Activated naive CD4-positive, alpha-beta T cell treated with anti-CD3 and anti-CD28 coated beads, Interleukin-2, amount 50 U/mL, for 24 hours (primary cell): ENCODE measurements around the gene ATP2B2.

Experiments used
- H3K27ac Mint-ChIP-seq: one replicate; pipeline ENCODE4 v1.8.0; 2021; ENCODE audit warnings: mild to moderate bottlenecking, mixed read lengths
- H3K27me3 Mint-ChIP-seq: one replicate; pipeline ENCODE4 v1.8.0; 2021; ENCODE audit warnings: mixed read lengths
- H3K36me3 Mint-ChIP-seq: one replicate; pipeline ENCODE4 v1.8.0; 2021; ENCODE audit warnings: mixed read lengths
- H3K4me1 Mint-ChIP-seq: one replicate; pipeline ENCODE4 v1.8.0; 2021; ENCODE audit warnings: mixed read lengths
- H3K4me3 Mint-ChIP-seq: one replicate; pipeline ENCODE4 v1.8.0; 2021; ENCODE audit warnings: mild to moderate bottlenecking, mixed read lengths
- H3K9me3 Mint-ChIP-seq: one replicate; pipeline ENCODE4 v1.8.0; 2021; ENCODE audit warnings: mixed read lengths

ATP2B2 gene

DNA sequence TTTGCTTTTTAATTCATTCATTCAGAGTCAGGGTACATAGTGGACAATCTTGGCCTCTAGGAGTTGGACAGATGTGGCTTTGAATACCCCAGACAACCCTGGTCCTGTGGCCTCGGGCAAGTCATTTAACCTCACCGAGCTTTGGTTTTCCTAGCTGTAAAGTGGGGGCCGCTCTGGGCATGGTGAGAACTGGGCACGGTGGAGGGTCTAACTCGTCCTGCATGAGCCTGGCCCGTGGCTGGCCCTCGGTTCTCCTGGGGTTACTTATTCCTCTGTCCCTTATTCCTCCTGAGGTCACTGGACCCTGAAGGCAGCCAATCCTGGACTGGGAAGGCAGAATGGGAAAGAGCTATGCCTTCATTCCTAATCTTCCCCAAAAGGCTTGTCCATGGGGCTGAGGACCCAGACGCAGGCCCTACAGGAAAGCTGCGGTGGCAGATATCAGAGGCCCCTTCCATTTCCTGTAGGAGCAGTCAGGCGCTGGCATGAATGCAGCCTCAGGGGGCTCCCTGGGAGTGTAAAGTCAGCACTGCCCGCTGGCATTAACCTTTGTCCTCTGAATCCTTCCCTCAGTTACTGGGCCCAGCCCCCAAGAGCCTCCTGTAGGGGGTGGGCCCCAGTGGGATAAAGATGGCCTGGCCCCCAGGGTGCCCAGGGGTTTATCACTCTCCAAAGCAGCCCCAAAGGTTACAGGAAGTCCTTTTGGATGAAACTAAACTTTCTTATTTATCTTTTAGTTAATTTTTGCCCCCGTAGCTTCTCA is 166.6 kb downstream of the ATP2B2 start:
- Mint-ChIP-seq H3K4me1 (no peaks in the 10 kb centered on the region), H3K4me3 (no peak overlapping the region), H3K9me3 (no peaks in the 10 kb centered on the region), H3K27me3 (no peaks in the 10 kb centered on the region), H3K36me3 (no peaks in the 10 kb centered on the region), H3K27ac (no peak overlapping the region)

DNA sequence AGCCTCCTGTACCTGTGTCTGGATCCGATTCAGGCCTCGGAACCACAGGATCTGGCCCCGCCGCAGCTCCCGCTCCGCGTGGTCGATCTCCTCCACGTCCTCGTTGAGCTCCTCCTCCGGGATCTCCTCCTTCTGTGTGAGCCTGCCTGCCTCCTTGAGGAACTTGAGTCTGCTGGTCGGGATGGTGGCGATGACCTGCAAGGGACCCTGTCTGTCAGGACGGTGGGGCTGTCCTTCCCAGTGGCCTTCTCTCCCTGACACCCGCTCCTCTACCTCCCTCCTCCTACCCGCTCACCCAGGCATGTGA is 167.3 kb downstream of the ATP2B2 start:
- no peaks in the 10 kb centered on the region for H3K9me3 Mint-ChIP-seq
- no peaks in the 10 kb centered on the region for H3K36me3 Mint-ChIP-seq
- H3K27ac Mint-ChIP-seq = no peak overlapping the region
- no peaks in the 10 kb centered on the region for H3K27me3 Mint-ChIP-seq
- no peak overlapping the region for H3K4me3 Mint-ChIP-seq
- H3K4me1 Mint-ChIP-seq = no peaks in the 10 kb centered on the region

DNA sequence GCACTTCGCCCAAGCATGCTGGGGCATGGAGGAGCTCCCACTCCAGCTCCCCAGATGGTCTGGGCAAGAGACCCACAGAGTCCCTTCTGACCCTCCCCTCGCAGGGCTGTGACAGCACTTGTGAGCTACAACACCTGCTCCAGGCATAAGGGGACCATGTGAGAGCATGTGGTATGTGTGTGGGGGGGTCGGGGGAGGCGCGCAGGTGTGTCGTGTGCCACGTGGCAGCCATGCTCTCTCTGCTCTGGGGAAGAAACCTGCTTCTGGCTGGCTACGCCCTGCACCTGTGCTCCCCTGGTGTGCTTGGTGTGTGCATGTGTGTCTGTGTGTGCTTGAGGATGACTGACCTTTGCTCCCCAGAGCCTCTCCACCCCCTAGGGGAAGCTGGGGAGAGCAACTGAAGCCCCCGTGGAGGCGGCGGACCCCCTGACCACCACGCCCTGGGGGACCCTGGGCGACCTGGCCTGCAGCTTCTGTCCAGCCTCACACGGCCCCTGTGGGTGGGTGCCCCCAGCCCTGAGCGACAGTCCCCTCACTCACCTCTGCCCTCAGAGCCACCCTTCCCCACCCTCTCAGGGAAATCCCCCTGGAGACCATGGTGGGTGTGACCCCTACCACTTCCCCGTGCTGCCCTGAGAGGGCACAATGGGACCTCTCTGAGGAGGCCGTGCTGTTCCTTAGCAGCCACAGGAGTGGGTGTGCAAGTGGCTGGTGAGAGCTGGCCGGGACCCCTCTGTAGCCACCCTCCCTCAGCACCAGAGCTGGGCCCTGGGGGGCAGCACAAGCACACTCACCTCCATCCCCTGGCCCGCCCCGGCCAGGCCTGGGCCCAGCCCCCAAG is 167.8 kb downstream of the ATP2B2 start:
- Mint-ChIP-seq H3K36me3 (no peaks in the 10 kb centered on the region), H3K4me3 (no peak overlapping the region), H3K4me1 (no peaks in the 10 kb centered on the region), H3K9me3 (no peaks in the 10 kb centered on the region), H3K27ac (no peak overlapping the region), H3K27me3 (no peaks in the 10 kb centered on the region)

DNA sequence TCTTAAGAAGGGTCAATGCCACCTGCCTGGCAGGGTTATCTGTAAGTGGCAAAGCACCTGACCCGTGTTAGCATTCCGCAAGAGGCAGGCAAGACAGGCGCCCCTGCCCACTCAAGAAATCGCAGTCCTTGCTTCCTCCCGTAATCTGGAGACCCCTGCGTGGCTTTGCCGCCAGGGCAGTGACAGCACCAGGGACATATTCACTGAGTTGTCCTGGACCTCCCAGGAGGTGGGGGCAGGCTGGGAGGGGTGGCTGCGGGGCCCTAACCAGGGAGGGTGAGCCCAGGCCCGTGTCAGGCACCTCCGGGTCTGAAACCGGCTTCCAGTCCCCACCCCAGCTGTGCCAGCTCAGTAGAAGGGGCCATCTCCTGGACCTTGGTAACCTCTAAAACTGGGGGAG is 168.6 kb downstream of the ATP2B2 start:
- no peak overlapping the region for H3K4me3 Mint-ChIP-seq
- H3K27ac Mint-ChIP-seq = no peak overlapping the region
- no peaks in the 10 kb centered on the region for H3K36me3 Mint-ChIP-seq
- no peaks in the 10 kb centered on the region for H3K27me3 Mint-ChIP-seq
- H3K4me1 Mint-ChIP-seq = no peaks in the 10 kb centered on the region
- no peaks in the 10 kb centered on the region for H3K9me3 Mint-ChIP-seq

DNA sequence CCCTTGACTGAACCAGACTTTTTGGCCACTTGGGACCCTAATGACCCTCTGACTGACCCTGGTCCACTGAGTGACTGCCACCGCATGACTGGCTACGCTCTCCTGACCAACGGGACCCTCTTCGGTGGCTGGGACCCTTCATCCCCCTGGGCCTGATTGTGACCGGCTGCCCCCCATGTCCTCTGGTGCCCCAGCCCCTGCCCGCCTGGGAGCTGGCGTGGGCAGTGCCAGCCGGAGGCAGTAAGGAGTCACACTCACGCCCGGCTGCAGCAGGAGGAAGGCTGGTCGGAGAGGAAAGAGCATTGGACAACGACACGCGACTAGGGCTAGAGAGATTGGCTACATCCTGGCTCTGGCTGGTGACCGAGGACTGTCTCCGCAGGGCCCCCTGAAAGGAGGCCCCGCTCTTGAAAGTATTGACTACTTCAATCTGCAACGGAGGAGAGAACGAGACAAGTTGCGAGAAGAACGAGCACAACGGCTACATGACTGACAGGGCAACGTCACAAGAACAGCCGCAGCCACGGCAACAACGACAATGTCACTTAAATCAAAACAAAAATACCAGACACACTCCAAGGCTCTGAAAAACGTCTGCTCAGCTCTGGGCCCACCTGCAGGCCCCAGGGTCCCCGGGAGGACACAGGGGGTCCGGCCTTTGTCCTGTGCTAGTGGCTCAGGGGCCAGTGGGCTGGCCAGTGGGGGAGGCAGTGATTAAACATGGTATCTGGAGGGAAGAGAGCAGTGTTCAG is 169.3 kb downstream of the ATP2B2 start:
- H3K27ac Mint-ChIP-seq = no peak overlapping the region
- H3K27me3 Mint-ChIP-seq = no peaks in the 10 kb centered on the region
- no peaks in the 10 kb centered on the region for H3K9me3 Mint-ChIP-seq
- no peaks in the 10 kb centered on the region for H3K36me3 Mint-ChIP-seq
- no peaks in the 10 kb centered on the region for H3K4me1 Mint-ChIP-seq
- no peak overlapping the region for H3K4me3 Mint-ChIP-seq

DNA sequence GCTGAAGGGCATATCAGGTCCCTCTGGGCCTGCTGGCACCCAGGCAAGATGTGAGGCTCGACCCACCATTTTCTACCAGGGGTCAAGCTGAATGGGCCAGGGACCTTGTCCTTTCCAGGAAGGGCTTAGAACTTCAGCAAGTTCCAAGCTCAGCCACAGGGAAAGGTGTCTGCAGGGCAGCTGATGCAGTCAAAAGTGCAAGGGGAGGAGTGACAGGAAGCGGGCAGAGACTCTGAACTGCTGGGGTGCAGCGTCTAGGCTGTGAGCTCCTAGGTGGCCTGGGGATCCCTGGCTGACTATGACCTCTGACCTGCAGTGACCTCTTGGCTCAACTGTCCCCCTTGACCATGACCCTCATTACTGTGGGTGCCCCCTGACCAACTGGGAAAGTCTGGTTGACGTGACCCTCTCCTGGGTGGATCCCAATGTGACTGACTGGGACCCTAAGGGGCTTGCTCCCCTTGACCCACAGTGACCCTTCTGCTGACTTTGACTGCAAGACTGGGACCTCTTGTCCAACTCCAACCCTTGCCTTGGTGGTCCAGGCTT is 170.1 kb downstream of the ATP2B2 start:
- H3K27me3 Mint-ChIP-seq = no peaks in the 10 kb centered on the region
- no peak overlapping the region for H3K27ac Mint-ChIP-seq
- no peak overlapping the region for H3K4me3 Mint-ChIP-seq
- no peaks in the 10 kb centered on the region for H3K9me3 Mint-ChIP-seq
- H3K36me3 Mint-ChIP-seq = no peaks in the 10 kb centered on the region
- H3K4me1 Mint-ChIP-seq = no peaks in the 10 kb centered on the region

DNA sequence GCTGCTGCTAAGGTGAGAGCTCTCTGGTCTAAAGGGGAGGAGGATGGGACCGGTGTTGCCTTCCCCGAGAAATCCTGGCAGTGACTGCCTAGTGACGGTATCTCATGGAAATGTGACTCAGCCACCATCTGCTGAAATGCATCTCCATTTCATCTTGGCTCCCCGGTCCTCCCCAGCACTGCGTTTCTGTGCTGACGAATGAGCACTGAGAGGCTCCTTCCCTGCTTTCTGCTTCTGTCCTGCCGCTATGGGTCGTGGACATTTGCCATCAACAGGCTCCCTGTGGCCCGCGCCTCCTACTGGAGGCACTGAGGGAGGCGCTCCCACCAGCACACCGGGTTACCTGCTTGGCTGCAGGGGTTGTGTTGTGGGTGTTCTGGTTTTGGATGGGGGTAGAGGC is 170.9 kb downstream of the ATP2B2 start:
- Mint-ChIP-seq H3K9me3 (no peaks in the 10 kb centered on the region), H3K27me3 (no peaks in the 10 kb centered on the region), H3K36me3 (no peaks in the 10 kb centered on the region), H3K4me1 (no peaks in the 10 kb centered on the region), H3K27ac (no peak overlapping the region), H3K4me3 (no peak overlapping the region)

DNA sequence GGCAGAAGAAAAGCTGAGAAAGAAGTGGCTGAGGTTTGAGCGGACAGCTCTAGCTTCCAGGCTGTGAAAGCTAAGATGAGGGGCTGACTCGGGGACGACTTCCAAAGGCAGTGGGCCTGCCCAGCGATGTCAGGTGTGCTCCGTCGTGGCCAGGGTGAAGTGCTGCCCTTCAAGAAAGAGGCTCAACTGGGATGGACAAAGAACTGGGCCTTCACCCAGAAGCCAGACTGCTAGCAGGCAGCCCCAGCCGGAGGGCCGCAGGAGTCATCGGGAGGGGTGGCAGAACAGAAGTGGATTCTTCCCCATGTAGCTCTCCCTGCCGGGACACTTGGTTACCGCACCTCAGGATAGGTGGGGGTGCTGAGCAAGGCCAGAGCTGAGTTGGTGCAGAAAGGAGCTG is 171.3 kb downstream of the ATP2B2 start:
- Mint-ChIP-seq H3K9me3 (no peaks in the 10 kb centered on the region), H3K27ac (no peak overlapping the region), H3K4me1 (no peaks in the 10 kb centered on the region), H3K4me3 (no peak overlapping the region), H3K36me3 (no peaks in the 10 kb centered on the region), H3K27me3 (no peaks in the 10 kb centered on the region)

DNA sequence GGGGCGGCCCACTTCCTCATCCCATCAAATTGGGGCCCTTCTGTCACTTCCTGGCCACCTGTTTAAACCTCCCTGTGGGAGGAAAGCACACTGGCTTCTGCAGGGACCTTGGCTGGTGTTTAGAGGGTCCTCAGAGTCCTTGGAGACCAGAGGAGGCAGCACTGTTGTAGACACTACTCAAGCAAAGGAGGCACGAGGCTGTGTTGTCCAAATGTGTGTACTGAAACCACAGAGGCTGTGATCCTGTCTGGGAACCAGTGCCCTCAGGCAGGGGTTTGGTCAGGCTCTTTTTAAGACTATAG is 172.1 kb downstream of the ATP2B2 start:
- H3K4me3 Mint-ChIP-seq = no peak overlapping the region
- no peaks in the 10 kb centered on the region for H3K36me3 Mint-ChIP-seq
- no peaks in the 10 kb centered on the region for H3K9me3 Mint-ChIP-seq
- H3K27me3 Mint-ChIP-seq = no peaks in the 10 kb centered on the region
- no peak overlapping the region for H3K27ac Mint-ChIP-seq
- H3K4me1 Mint-ChIP-seq = no peaks in the 10 kb centered on the region

DNA sequence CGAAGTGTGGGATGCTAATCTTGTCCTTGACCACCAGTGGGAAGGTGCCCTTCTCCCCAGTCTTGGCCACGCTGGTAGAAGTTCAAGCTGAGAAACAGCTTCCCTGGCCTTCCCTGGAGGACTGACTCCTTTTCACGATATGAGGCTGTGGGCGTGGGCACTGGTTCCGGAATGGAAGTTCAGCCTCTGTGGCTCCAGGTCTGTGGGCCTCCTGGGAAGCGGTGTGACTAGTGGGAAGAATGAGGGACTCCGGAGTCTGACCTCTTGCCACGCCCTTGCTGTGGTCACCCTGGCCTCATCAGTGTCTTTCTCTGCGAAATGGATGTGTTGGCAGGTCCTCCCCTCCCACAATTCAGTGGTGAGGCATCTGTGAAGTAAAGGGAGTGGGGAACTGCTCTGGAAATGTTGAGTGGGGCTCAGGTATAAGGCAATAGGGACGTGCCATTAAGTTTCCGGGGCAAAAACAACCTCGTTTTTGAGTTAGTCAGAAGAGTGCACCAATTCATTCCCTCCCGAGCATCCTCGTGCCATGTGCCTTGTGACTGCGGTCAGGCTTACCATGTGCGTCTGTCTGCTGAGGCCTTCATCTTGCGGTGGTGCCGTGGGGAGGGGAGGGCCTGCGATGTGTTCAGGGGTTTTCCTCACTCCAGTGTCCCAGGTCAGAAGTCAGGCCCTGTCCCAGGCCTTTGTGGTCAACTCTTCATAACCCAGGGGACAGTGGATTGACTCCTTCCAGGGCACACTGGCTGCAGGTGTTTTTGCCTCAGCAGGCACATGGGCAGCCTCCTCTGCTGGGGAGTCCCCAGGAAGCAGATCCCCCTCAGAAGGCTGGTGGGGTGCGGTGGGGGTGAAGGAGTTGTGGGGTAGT is 172.7 kb downstream of the ATP2B2 start:
- Mint-ChIP-seq H3K4me1 (no peaks in the 10 kb centered on the region), H3K9me3 (no peaks in the 10 kb centered on the region), H3K27me3 (no peaks in the 10 kb centered on the region), H3K36me3 (no peaks in the 10 kb centered on the region), H3K4me3 (no peak overlapping the region), H3K27ac (no peak overlapping the region)

DNA sequence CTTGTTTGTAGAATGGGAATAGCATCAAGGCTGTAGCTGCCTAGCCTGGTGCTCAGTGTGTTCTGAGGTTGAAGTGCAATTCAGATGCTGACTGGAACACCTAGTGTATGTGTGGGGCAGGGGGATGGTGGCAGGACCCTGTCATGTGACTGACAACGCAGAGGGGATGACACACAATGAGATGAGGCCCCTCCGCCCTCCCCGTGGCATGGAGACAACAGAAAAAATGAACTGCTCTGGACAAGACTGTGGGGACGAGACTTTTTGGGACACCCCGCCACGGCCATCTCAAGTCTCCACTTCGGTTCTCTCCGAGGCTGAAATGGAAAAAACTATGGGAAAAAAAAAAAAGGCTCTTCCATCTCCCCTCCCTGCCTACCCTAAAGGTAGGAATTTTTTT is 174.1 kb downstream of the ATP2B2 start:
- Mint-ChIP-seq H3K9me3 (no peaks in the 10 kb centered on the region), H3K4me3 (no peak overlapping the region), H3K4me1 (no peaks in the 10 kb centered on the region), H3K36me3 (no peaks in the 10 kb centered on the region), H3K27ac (no peak overlapping the region), H3K27me3 (no peaks in the 10 kb centered on the region)

DNA sequence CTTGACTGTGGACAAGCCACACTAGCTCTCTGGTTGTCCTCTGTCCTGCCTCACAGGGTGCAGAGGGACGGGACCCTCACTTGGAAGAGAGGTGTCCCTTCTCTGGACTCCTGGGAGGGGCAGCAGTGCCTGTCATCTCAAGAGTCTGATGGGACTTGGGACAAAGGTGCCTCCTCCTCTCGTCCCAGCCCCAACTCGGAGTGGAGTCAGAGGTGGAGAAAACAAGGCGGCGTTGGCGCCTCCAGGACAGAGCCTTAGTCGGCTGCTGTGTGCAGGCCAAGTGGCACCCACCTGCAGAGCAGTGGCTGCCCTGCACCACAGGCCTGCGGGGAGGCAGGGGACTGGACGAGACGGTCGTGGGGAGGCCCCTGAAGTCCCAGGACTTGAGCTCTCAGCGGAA is 175.1 kb downstream of the ATP2B2 start:
- H3K4me1 Mint-ChIP-seq = no peaks in the 10 kb centered on the region
- no peaks in the 10 kb centered on the region for H3K36me3 Mint-ChIP-seq
- H3K27ac Mint-ChIP-seq = no peak overlapping the region
- H3K4me3 Mint-ChIP-seq = no peak overlapping the region
- no peaks in the 10 kb centered on the region for H3K9me3 Mint-ChIP-seq
- no peaks in the 10 kb centered on the region for H3K27me3 Mint-ChIP-seq

DNA sequence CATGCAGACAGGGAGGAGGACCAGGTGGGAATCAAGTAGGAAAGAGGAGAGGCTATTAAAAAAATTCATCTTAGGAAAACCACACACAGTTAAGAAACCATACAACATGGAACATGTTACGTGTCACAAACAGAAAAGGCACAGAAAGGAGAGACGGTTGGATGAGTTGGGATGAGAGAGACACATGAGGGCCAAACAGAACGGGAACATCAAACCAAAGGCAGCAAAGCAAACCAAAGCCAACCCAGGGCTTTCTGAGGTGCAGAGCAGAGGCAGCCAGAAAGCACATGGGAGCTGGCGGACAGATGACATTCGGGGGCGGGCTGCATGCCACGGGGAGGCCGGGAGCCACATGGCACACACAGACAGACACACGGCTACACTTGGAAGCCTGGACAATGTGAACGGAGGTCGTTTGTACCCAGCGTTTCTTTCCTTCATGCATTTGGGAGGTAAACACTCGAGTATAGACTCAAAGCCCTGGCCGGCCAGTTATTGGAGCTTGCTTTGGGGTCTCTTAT is 175.8 kb downstream of the ATP2B2 start:
- Mint-ChIP-seq H3K4me1 (no peaks in the 10 kb centered on the region), H3K36me3 (no peaks in the 10 kb centered on the region), H3K4me3 (no peak overlapping the region), H3K27ac (no peak overlapping the region), H3K9me3 (no peaks in the 10 kb centered on the region), H3K27me3 (no peaks in the 10 kb centered on the region)

DNA sequence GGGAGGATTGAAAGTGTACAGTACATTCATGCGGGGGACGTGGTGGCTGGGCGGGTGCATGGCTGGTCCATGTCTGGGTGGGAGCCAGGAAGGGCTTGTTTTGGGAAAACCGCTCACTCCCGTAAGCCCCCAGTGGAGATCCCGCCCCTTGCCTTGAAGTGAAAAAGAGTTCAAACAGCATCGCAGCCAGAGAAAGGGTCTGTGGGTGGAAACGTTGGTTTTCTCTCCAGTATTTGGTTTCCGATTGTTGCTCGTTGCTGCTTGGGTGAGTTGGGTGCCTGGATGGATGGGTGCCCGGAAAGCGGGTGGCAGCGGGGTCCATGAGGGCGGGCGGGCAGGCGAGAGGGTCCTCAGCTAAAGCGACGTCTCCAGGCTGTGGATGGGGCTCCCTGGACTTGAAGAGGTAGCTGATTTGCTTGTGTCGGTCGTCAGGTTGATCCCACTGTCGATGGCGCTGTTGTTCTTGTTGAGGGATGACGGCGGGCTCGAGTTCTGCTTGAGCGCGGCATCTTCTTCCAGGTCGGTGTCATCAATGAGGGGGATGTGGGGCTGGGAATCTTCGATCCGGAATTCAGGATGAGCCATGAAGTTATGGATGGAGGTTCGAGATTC is 176.8 kb downstream of the ATP2B2 start:
- H3K27me3 Mint-ChIP-seq = no peaks in the 10 kb centered on the region
- H3K4me1 Mint-ChIP-seq = no peaks in the 10 kb centered on the region
- no peak overlapping the region for H3K4me3 Mint-ChIP-seq
- H3K9me3 Mint-ChIP-seq = no peaks in the 10 kb centered on the region
- no peak overlapping the region for H3K27ac Mint-ChIP-seq
- H3K36me3 Mint-ChIP-seq = no peaks in the 10 kb centered on the region

DNA sequence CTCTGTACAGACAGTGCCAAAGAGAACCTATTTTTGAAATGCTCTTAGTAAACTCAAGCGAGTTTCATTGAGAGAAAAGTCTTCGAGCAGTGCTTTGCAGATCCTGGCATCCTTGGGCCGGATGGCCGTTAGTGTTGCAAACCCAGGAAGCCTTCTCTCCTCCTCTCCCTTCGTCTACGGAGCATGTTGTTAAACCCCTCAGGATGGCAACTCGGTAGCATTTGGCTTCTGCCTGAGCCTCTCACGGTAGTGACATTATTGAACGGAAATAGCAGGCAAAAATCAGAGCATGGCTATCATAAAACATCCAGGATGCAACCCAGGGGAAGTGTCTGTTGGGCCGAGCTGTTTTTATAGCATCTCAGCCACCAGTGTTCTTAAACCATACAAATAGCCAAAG is 177.8 kb downstream of the ATP2B2 start:
- H3K4me3 Mint-ChIP-seq = no peak overlapping the region
- H3K9me3 Mint-ChIP-seq = no peaks in the 10 kb centered on the region
- H3K27ac Mint-ChIP-seq = no peak overlapping the region
- H3K27me3 Mint-ChIP-seq = no peaks in the 10 kb centered on the region
- H3K36me3 Mint-ChIP-seq = no peaks in the 10 kb centered on the region
- no peaks in the 10 kb centered on the region for H3K4me1 Mint-ChIP-seq
